HCT116 (cell line): ENCODE data around the gene TMEM209. TPM values are rescaled to one million over a fixed set of nuclear protein-coding genes. Genes with fewer than 3 reads are reported as not detected.

Source experiments
- ATAC-seq: fragments of 200-7000 bp; cut with Tn5 transposase; 2 replicates; pipeline ENCODE4 v1.9.1; 2020; ENCODE audit warnings: mild to moderate bottlenecking, moderate library complexity
- BruUV-seq: library from RNA; stranded (reverse); fragments of 400-500 nt; replicated peaks from 2 replicates; lab custom pipeline; 2021; lab: Mats Ljungman, UMichigan
- CTCF ChIA-PET: fragments of 300-600 bp; sonication (Branson Sonifier 250); formaldehyde crosslinking; loops from one replicate; lab custom pipeline; 2021; ENCODE audit warnings: antibody characterized with exemption; lab: Charles Lee
- POLR2A ChIA-PET: fragments of 300-600, 350-600 bp; sonication (Branson Sonifier 250); formaldehyde crosslinking; loops from one replicate; lab custom pipeline; 2021; ENCODE audit warnings: antibody characterized with exemption; lab: Charles Lee
- RAD21 ChIA-PET, 2 experiments: fragments of 300-600 bp; sonication (Branson Sonifier 250); formaldehyde crosslinking; loops; one replicate each; lab custom pipeline; 2023; ENCODE audit warnings: low total read pairs in 2 of 2; ENCODE audit not compliant: uncharacterized antibody in 2 of 2, unreplicated experiment in 2 of 2, low non-redundant PET in 1 of 2; lab: Charles Lee
- DNase-seq: peaks from one replicate; pipeline ENCODE4 v3.0.0-alpha.2; 2010; ENCODE audit warnings: low read depth, low spot score
- H2AFZ ChIP-seq: fragments of 200-600 bp; shearing (Covaris generic), sonication (generic); 2 replicates; pipeline ENCODE4 v1.6.1; 2017; ENCODE audit warnings: low read depth, mixed run types, mixed read lengths, antibody characterized with exemption, low read length; ENCODE audit not compliant: poor library complexity, severe bottlenecking
- H3K27ac ChIP-seq: 2 replicates; pipeline ENCODE4 v1.5.1; 2012; ENCODE audit warnings: low read depth, low read length
- H3K27me3 ChIP-seq: fragments of 200-600 bp; sonication (generic); 2 replicates; pipeline ENCODE4 v1.6.1; 2016; ENCODE audit warnings: mixed run types, low read length, mixed read lengths; ENCODE audit not compliant: insufficient read depth
- H3K36me3 ChIP-seq, 2 experiments: fragments of 200-500 bp in 1 of 2; fragments of 200-600 bp in 1 of 2; sonication (Bioruptor generic) in 1 of 2; sonication (generic) in 1 of 2; 2 replicates each; pipeline versions ENCODE4 v1.5.1 to v1.6.1; 2014 to 2016; ENCODE audit warnings: low read length in 2 of 2, inconsistent platforms in 1 of 2, mixed read lengths in 1 of 2, mixed run types in 1 of 2; ENCODE audit not compliant: insufficient read depth in 2 of 2, control insufficient read depth in 1 of 2
- H3K4me1 ChIP-seq, 2 experiments: fragments of 200-600 bp in 1 of 2; sonication (generic) in 1 of 2; 2 replicates each; pipeline versions ENCODE4 v1.5.1 to v1.6.1; 2012 to 2017; ENCODE audit warnings: low read length in 2 of 2, inconsistent platforms in 1 of 2, mild to moderate bottlenecking in 1 of 2, mixed read lengths in 1 of 2, mixed run types in 1 of 2, moderate library complexity in 1 of 2; ENCODE audit not compliant: insufficient read depth in 2 of 2, control insufficient read depth in 1 of 2
- H3K4me2 ChIP-seq: fragments of 200-600 bp; sonication (generic); 2 replicates; pipeline ENCODE4 v1.6.1; 2017; ENCODE audit warnings: mixed run types, low read length, mixed read lengths
- H3K4me3 ChIP-seq, 2 experiments: fragments of 200-600 bp in 1 of 2; sonication (generic) in 1 of 2; replicated peaks in 1 of 2; 2 replicates each; pipeline ENCODE4 v1.5.1; 2011 to 2016; ENCODE audit warnings: low read length in 2 of 2, control low read depth in 1 of 2, low read depth in 1 of 2, mild to moderate bottlenecking in 1 of 2, mixed read lengths in 1 of 2, mixed run types in 1 of 2
- H3K79me2 ChIP-seq: fragments of 200-600 bp; sonication (generic); 2 replicates; pipeline ENCODE4 v1.6.1; 2017; ENCODE audit warnings: mild to moderate bottlenecking, mixed run types, low read length, moderate library complexity, mixed read lengths; ENCODE audit not compliant: insufficient read depth
- H3K9ac ChIP-seq: fragments of 200-600 bp; sonication (generic); 2 replicates; pipeline ENCODE4 v1.6.1; 2016; ENCODE audit warnings: low read length, mixed read lengths
- H3K9me2 ChIP-seq: fragments of 200-600 bp; sonication (generic), shearing (Covaris generic); 2 replicates; pipeline ENCODE4 v1.6.1; 2017; ENCODE audit warnings: mixed run types, mild to moderate bottlenecking, moderate library complexity; ENCODE audit not compliant: insufficient read depth
- H3K9me3 ChIP-seq, 2 experiments: fragments of 200-500 bp in 1 of 2; fragments of 200-600 bp in 1 of 2; sonication (Bioruptor generic) in 1 of 2; sonication (generic) in 1 of 2; 2 replicates each; pipeline ENCODE4 v1.6.1; 2014 to 2017; ENCODE audit warnings: low read length in 2 of 2, mixed read lengths in 2 of 2, inconsistent platforms in 1 of 2, low read depth in 1 of 2, mild to moderate bottlenecking in 1 of 2, mixed run types in 1 of 2, moderate library complexity in 1 of 2; ENCODE audit not compliant: control insufficient read depth in 1 of 2, insufficient read depth in 1 of 2
- H4K20me1 ChIP-seq: fragments of 200-600 bp; sonication (generic), shearing (Covaris generic); 2 replicates; pipeline ENCODE4 v1.6.1; 2017; ENCODE audit warnings: mixed run types, mild to moderate bottlenecking, moderate library complexity; ENCODE audit not compliant: insufficient read depth
- CBX3 ChIP-seq: IDR thresholded peaks from 2 replicates; pipeline ENCODE4 v1.6.1; 2012; ENCODE audit warnings: low read depth
- CEBPB ChIP-seq: IDR thresholded peaks from 2 replicates; pipeline ENCODE4 v1.6.1; 2012; ENCODE audit warnings: low read depth
- CTCF ChIP-seq, 3 experiments: fragments of 200-600 bp in 1 of 3; sonication (generic) in 1 of 3; IDR thresholded peaks in 2 of 3; conservative IDR thresholded peaks in 1 of 3; 2 replicates each; pipeline ENCODE4 v1.5.1; 2012 to 2017; ENCODE audit warnings: low read depth in 2 of 3, low read length in 2 of 3, antibody characterized with exemption in 1 of 3, borderline replicate concordance in 1 of 3, control low read depth in 1 of 3, mild to moderate bottlenecking in 1 of 3, mixed read lengths in 1 of 3, mixed run types in 1 of 3, moderate library complexity in 1 of 3; ENCODE audit not compliant: insufficient read depth in 1 of 3
- ELF1 ChIP-seq: IDR thresholded peaks from 2 replicates; pipeline ENCODE4 v1.6.1; 2012; ENCODE audit warnings: low read depth, borderline replicate concordance
- EZH2 ChIP-seq: fragments of 200-600 bp; sonication (generic); IDR thresholded peaks from 2 replicates; pipeline ENCODE4 v1.6.1; 2017; ENCODE audit warnings: antibody characterized with exemption, mixed run types
- EZH2phosphoT487 ChIP-seq: fragments of 200-600 bp; IDR thresholded peaks from 2 replicates; pipeline ENCODE4 v1.6.1; 2018; ENCODE audit warnings: antibody characterized with exemption, borderline replicate concordance
- FOSL1 ChIP-seq: IDR thresholded peaks from 2 replicates; pipeline ENCODE4 v1.6.1; 2012; ENCODE audit warnings: low read depth
- JUND ChIP-seq: IDR thresholded peaks from 2 replicates; pipeline ENCODE4 v1.6.1; 2012
- POLR2A ChIP-seq: IDR thresholded peaks from 2 replicates; pipeline ENCODE4 v1.7.0; 2011; ENCODE audit warnings: borderline replicate concordance; ENCODE audit not compliant: insufficient read depth, insufficient read length; ENCODE audit errors: extremely low read depth
- POLR2AphosphoS5 ChIP-seq: IDR thresholded peaks from 2 replicates; pipeline ENCODE4 v1.6.1; 2011; ENCODE audit warnings: mild to moderate bottlenecking, low read depth, low read length, moderate library complexity
- RAD21 ChIP-seq: IDR thresholded peaks from 2 replicates; pipeline ENCODE4 v1.6.1; 2012; ENCODE audit warnings: low read depth, mild to moderate bottlenecking
- SIN3A ChIP-seq: IDR thresholded peaks from 2 replicates; pipeline ENCODE4 v1.6.1; 2012; ENCODE audit warnings: low read depth
- SP1 ChIP-seq: IDR thresholded peaks from 2 replicates; pipeline ENCODE4 v1.6.1; 2012; ENCODE audit warnings: low read depth
- SRF ChIP-seq: IDR thresholded peaks from 2 replicates; pipeline ENCODE4 v1.6.1; 2012; ENCODE audit warnings: low read depth
- TCF7L2 ChIP-seq: IDR thresholded peaks from 2 replicates; pipeline ENCODE4 v1.7.0; 2011; ENCODE audit warnings: borderline replicate concordance, inconsistent platforms; ENCODE audit not compliant: insufficient read depth, insufficient read length; ENCODE audit errors: extremely low read depth
- YY1 ChIP-seq: IDR thresholded peaks from 2 replicates; pipeline ENCODE4 v1.6.1; 2011; ENCODE audit warnings: low read length, low read depth, moderate library complexity, mild to moderate bottlenecking; ENCODE audit not compliant: insufficient replicate concordance; ENCODE audit errors: extremely low read depth
- ZFX ChIP-seq: fragments of 450-650 bp; IDR thresholded peaks from 2 replicates; pipeline ENCODE4 v1.6.1; 2017
- intact Hi-C: fragments of 100-400 bp; cut with micrococcal nuclease; formaldehyde crosslinking; loops from 2 replicates; pipeline ENCODE4 v1.10.0; 2022
- total RNA-seq: library from RNA; stranded (reverse); gene quantifications from one replicate; pipeline ENCODE4 v1.2.1, GENCODE V29; 2021; ENCODE audit not compliant: unreplicated experiment
- TF ChIP-seq, protein P1 (sequence below): IDR thresholded peaks from 2 replicates; pipeline ENCODE4 v1.6.1; 2011; ENCODE audit warnings: mild to moderate bottlenecking, low read length, moderate library complexity; ENCODE audit not compliant: insufficient replicate concordance; ENCODE audit errors: extremely low read depth
- TF ChIP-seq, protein P2 (sequence below): IDR thresholded peaks from 2 replicates; pipeline ENCODE4 v1.6.1; 2012

Gene TMEM209
- total RNA-seq, 1 experiment from 2014 or later: 35.8 TPM

- intact Hi-C loops: no loop called here
- Histone ChIP-seq H3K9ac (no peak overlapping the region), H3K79me2 (no peaks in the 10 kb centered on the region), H3K4me3 (no peak overlapping the region), H3K27ac (no peak overlapping the region), H3K27me3 (no peaks in the 10 kb centered on the region), H2AFZ (no peak overlapping the region), H4K20me1 (no peaks in the 10 kb centered on the region), H3K9me3 (no peaks in the 10 kb centered on the region), H3K4me2 (no peak overlapping the region), H3K36me3 (peaks cover 8 to 11% of the 10 kb centered on the region in 2 experiments; a peak in 2 of 4 replicates), H3K9me2 (no peaks in the 10 kb centered on the region), H3K4me1 (peaks cover 0 to 8% of the 10 kb centered on the region in 2 experiments; a peak in 2 of 4 replicates)
- CTCF ChIA-PET: no interaction called here
- DNase-seq (no peak), ATAC-seq (no peak)
- POLR2A ChIA-PET: interaction anchor here (1.2 kb wide), 1 partner anchor 12 kb away, joined by 3 read pairs; no protein-coding TSS in a partner anchor
- no TSS peak for BruUV-seq
- TF ChIP-seq POLR2AphosphoS5: no peak
- TF ChIP-seq, protein P1, sequence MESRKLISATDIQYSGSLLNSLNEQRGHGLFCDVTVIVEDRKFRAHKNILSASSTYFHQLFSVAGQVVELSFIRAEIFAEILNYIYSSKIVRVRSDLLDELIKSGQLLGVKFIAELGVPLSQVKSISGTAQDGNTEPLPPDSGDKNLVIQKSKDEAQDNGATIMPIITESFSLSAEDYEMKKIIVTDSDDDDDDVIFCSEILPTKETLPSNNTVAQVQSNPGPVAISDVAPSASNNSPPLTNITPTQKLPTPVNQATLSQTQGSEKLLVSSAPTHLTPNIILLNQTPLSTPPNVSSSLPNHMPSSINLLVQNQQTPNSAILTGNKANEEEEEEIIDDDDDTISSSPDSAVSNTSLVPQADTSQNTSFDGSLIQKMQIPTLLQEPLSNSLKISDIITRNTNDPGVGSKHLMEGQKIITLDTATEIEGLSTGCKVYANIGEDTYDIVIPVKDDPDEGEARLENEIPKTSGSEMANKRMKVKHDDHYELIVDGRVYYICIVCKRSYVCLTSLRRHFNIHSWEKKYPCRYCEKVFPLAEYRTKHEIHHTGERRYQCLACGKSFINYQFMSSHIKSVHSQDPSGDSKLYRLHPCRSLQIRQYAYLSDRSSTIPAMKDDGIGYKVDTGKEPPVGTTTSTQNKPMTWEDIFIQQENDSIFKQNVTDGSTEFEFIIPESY: no peak
- TF ChIP-seq TCF7L2: no peak
- no peak for TF ChIP-seq SIN3A
- TF ChIP-seq ZFX: no peak
- no peak for TF ChIP-seq SRF
- TF ChIP-seq ELF1: no peak
- no peak for TF ChIP-seq FOSL1
- no peak for TF ChIP-seq CEBPB
- TF ChIP-seq EZH2phosphoT487: no peak
- no peak for TF ChIP-seq CBX3
- no peak for TF ChIP-seq RAD21
- TF ChIP-seq POLR2A: no peak
- TF ChIP-seq, protein P2, sequence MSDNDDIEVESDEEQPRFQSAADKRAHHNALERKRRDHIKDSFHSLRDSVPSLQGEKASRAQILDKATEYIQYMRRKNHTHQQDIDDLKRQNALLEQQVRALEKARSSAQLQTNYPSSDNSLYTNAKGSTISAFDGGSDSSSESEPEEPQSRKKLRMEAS: no peak
- TF ChIP-seq EZH2: no peak
- no peak for TF ChIP-seq JUND
- TF ChIP-seq SP1: no peak
- no peak for TF ChIP-seq YY1
- no peak for TF ChIP-seq CTCF (IDR thresholded peaks at IDR 0.05 in 2 of 3, conservative IDR thresholded peaks at IDR 0.05 in 1 of 3; ENCODE audit: borderline replicate concordance in 1 of 3, insufficient read depth in 1 of 3, low read depth in 2 of 3, low read length in 2 of 3)
- RAD21 ChIA-PET: no interaction called here
Observed at GRCh38 chr7:130134106-130134636, 71.0 kb downstream of the TMEM209 start.
